GM19193 (cell line): ENCODE measurements around the gene PPP1R15B.

Experiments
- POLR2A ChIP-seq: IDR thresholded peaks from 4 replicates; pipeline ENCODE4 v1.6.1; 2011; ENCODE audit not compliant: insufficient read depth, insufficient read length; ENCODE audit errors: extremely low read depth

PPP1R15B gene

GRCh38 chr1:204357551-204358490 lies 53.8 kb downstream of the PPP1R15B start:
- no peak for TF ChIP-seq POLR2A

GRCh38 chr1:204356997-204357396 lies 54.6 kb downstream of the PPP1R15B start:
- TF ChIP-seq POLR2A: no peak

- TF ChIP-seq POLR2A: no peak
These were observed 55.7 kb downstream of the PPP1R15B start for GRCh38 chr1:204355913-204356312.

- TF ChIP-seq POLR2A: no peak
These were observed 57.0 kb downstream of the PPP1R15B start for GRCh38 chr1:204354579-204354978.
